Mesothelial cell of epicardium (in vitro differentiated cells): Measurements from ENCODE around the gene ZFP3. TPM values are rescaled to one million over a fixed set of nuclear protein-coding genes. Genes with fewer than 3 reads are reported as not detected.

Source experiments
- total RNA-seq: library from RNA; stranded (reverse); gene quantifications from 3 replicates; pipeline ENCODE4 v1.2.1, GENCODE V29; 2021

Gene ZFP3
- total RNA-seq, 1 donor from 2014 or later = 0.96 TPM

Other genes with a start within 250 kb of the ZFP3 start
- gene MINK1, start 245.1 kb upstream of the ZFP3 start, total RNA-seq = 113 to 117 TPM (median 114 TPM) in 3 replicates
- 8.6 to 9.3 TPM (median 9.2 TPM) in 3 replicates for gene C17orf107, start 178.9 kb upstream of the ZFP3 start, total RNA-seq
- 1.5 to 1.9 TPM (median 1.7 TPM) in 3 replicates for gene CHRNE, start 175.4 kb upstream of the ZFP3 start, total RNA-seq
- gene GP1BA, start 146.2 kb upstream of the ZFP3 start, total RNA-seq = not detected in 3 replicates
- 52.5 to 54.2 TPM (median 53.9 TPM) in 3 replicates for gene SLC25A11, start 138.4 kb upstream of the ZFP3 start, total RNA-seq
- 72.3 to 74.6 TPM (median 73.1 TPM) in 3 replicates for gene RNF167, start 138.2 kb upstream of the ZFP3 start, total RNA-seq
- 357 to 377 TPM (median 370 TPM) in 3 replicates for gene PFN1, start 129.9 kb upstream of the ZFP3 start, total RNA-seq
- 21.2 to 25.3 TPM (median 22.4 TPM) in 3 replicates for gene ENO3, start 127.3 kb upstream of the ZFP3 start, total RNA-seq
- 72.8 to 86.9 TPM (median 72.9 TPM) in 3 replicates for gene SPAG7, start 110.7 kb upstream of the ZFP3 start, total RNA-seq
- 27.0 to 31.6 TPM (median 31.2 TPM) in 3 replicates for gene CAMTA2, start 90.8 kb upstream of the ZFP3 start, total RNA-seq
- 1.7 to 3.1 TPM (median 2.7 TPM) in 3 replicates for gene INCA1, start 80.9 kb upstream of the ZFP3 start, total RNA-seq
- gene KIF1C, start 80.5 kb upstream of the ZFP3 start, total RNA-seq = 78.5 to 82.9 TPM (median 81.7 TPM) in 3 replicates
- 0.20 to 0.54 TPM (median 0.38 TPM) in 3 replicates for gene SLC52A1, start 43.0 kb upstream of the ZFP3 start, total RNA-seq
- gene ZNF232, start 33.4 kb downstream of the ZFP3 start, total RNA-seq = 27.1 to 29.9 TPM (median 27.2 TPM) in 3 replicates
- gene USP6, start 37.6 kb downstream of the ZFP3 start, total RNA-seq = 0.38 to 0.54 TPM (median 0.42 TPM) in 3 replicates
- gene ZNF594, start 113.4 kb downstream of the ZFP3 start, total RNA-seq = 18.3 to 21.0 TPM (median 18.9 TPM) in 3 replicates
- not detected in 3 replicates for gene SCIMP, start 156.4 kb downstream of the ZFP3 start, total RNA-seq
- gene RABEP1, start 203.8 kb downstream of the ZFP3 start, total RNA-seq = 46.1 to 50.9 TPM (median 46.6 TPM) in 3 replicates